BLaER1 (cell line): ENCODE data around the gene HSD17B8.
A peak's percentile ranks its signal among the peaks of the same experiment; 100 is the strongest.

ENCODE experiments used
- H3K27ac ChIP-seq: shearing (Covaris generic); formaldehyde crosslinking; 2 replicates; pipeline ENCODE4 v1.8.1; 2022
- H3K27me3 ChIP-seq: shearing (Covaris generic); formaldehyde crosslinking; 2 replicates; pipeline ENCODE4 v1.8.1; 2022
- H3K36me3 ChIP-seq: shearing (Covaris generic); formaldehyde crosslinking; 2 replicates; pipeline ENCODE4 v1.8.1; 2022
- H3K4me1 ChIP-seq: shearing (Covaris generic); formaldehyde crosslinking; 2 replicates; pipeline ENCODE4 v1.8.1; 2022
- H3K4me2 ChIP-seq: shearing (Covaris generic); formaldehyde crosslinking; 2 replicates; pipeline ENCODE4 v1.8.1; 2022
- H3K4me3 ChIP-seq: shearing (Covaris generic); formaldehyde crosslinking; 2 replicates; pipeline ENCODE4 v1.8.1; 2022
- H3K9ac ChIP-seq: shearing (Covaris generic); formaldehyde crosslinking; 2 replicates; pipeline ENCODE4 v1.8.1; 2022
- H3K9me3 ChIP-seq: shearing (Covaris generic); formaldehyde crosslinking; 2 replicates; pipeline ENCODE4 v1.8.1; 2022
- H4K20me1 ChIP-seq: shearing (Covaris generic); formaldehyde crosslinking; 2 replicates; pipeline ENCODE4 v1.8.1; 2022
- Cebpa-rat ChIP-seq: shearing (Covaris generic); IDR thresholded peaks from 2 replicates; pipeline ENCODE4 v1.8.1; 2022

Gene HSD17B8

DNA sequence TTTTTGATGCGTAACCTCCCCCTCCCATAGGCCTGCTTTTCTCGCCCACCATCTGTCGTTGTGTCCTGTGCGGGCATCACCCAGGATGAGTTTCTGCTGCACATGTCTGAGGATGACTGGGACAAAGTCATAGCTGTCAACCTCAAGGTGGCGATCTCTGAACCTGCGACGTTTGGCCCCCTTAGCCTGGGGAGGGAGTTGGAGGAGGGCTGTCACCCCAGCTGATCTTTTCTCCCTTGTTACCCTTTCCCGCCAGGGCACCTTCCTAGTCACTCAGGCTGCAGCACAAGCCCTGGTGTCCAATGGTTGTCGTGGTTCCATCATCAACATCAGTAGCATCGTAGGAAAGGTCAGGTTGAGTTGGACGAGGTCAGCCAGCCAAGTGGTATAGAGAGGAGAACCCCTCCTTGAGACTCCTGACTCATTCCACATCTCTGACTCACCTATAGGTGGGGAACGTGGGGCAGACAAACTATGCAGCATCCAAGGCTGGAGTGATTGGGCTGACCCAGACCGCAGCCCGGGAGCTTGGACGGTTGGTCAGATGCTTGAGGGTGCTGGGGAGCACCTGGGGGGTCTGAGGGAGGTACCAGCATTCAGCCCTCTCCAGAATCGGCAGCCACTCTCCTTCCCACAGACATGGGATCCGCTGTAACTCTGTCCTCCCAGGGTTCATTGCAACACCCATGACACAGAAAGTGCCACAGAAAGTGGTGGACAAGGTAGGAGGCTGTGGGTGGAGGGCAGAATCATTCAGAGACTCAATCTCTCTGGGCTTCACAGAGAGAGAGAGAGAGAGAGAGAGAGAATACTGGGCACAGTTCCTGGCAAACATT, 954 bp downstream of the HSD17B8 start:
- Histone ChIP-seq H3K9me3 (no peaks in the 10 kb centered on the region), H3K9ac (peak overlapping the region; percentile 83), H3K4me2 (peak overlapping the region; percentile 100), H3K27ac (no peak overlapping the region), H4K20me1 (peaks cover 12% of the 10 kb centered on the region; the same call in 1 of the 2 replicates), H3K4me3 (peak overlapping the region; percentile 85), H3K36me3 (peaks cover 35% of the 10 kb centered on the region), H3K27me3 (peaks cover 12% of the 10 kb centered on the region; the same call in 1 of the 2 replicates), H3K4me1 (peaks cover 59% of the 10 kb centered on the region)
- no peak for TF ChIP-seq Cebpa-rat

DNA sequence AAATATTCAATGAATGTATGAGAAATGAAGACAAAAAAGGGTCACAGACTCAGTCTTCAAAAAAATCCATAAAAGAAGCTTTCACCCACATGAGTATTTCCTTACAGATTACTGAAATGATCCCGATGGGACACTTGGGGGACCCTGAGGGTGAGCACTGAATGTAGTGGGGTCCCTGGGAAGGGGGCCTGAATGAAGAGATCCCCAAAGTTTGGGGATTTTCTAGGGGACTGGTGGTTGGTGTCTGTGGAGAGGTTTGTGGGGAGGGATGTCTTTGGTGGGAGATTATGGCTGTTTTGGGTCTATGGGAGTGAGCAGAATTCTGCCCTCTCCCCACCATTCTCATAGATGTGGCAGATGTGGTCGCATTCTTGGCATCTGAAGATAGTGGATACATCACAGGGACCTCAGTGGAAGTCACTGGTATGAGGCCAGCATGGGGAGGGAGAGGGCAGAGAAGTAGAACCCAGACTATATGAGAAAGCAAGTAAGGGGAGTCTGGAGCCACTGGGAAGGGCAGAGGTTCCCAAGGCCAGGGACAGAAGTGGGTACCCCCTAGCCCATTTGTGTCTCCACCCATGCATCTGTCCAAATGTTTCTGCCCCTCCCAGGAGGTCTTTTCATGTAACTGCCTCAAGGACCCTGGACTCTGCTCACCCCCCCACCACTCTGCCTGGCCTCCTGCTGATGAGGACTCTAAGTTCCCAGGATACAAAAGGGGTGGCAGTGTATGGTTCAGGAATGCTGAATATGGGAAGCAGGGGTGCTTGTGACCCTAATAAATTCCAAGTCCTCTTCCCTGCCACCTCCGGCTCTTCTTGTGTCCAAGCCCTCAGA, 1.8 kb downstream of the HSD17B8 start:
- Histone ChIP-seq H3K9ac (no peak overlapping the region), H3K9me3 (no peaks in the 10 kb centered on the region), H4K20me1 (peaks cover 11% of the 10 kb centered on the region; the same call in 1 of the 2 replicates), H3K4me3 (no peak overlapping the region), H3K4me2 (no peak overlapping the region), H3K36me3 (peaks cover 40% of the 10 kb centered on the region), H3K27ac (no peak overlapping the region), H3K4me1 (peaks cover 57% of the 10 kb centered on the region), H3K27me3 (peaks cover 12% of the 10 kb centered on the region; the same call in 1 of the 2 replicates)
- TF ChIP-seq Cebpa-rat: no peak

DNA sequence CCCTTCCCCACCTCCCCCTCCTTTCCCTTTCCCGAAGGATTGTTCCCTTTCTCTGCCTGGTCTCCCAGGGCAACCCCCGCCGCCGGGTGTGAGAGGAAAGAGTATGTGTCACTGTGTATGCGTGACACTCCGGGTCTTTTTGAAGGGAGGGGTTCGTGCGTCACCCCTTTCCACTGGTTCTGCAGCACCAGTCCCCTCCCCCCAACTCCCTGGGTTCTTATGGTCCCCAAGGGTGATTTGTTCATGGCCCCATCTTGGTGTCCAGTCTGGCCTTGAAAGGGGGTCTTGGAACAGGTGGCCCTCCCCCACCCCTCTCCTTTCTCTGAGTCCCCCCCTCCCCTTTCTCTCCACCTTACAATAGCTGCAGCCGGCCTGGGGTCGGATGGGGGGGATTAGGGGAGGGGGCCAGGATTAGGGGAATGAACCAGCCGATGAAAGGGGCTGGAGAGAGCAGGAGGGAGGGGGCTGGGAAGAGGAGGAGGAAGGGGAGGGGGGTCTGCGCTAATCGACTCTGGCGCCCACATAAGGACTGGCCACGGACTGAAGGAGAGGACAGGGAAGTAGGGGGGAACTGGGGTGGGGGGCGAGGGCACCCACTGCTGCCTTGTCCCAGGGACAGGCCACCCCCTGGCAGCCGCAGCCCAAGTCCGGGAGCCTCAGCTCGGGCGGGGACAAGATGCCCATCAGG, 2.6 kb downstream of the HSD17B8 start:
- Histone ChIP-seq H3K4me3 (peak overlapping the region; percentile 96), H4K20me1 (peaks cover 7% of the 10 kb centered on the region; the same call in 1 of the 2 replicates), H3K9me3 (no peaks in the 10 kb centered on the region), H3K9ac (peak overlapping the region; percentile 95), H3K27ac (no peak overlapping the region), H3K27me3 (peaks cover 19% of the 10 kb centered on the region), H3K4me1 (peaks cover 49% of the 10 kb centered on the region), H3K4me2 (peak overlapping the region; percentile 99), H3K36me3 (peaks cover 44% of the 10 kb centered on the region)
- no peak for TF ChIP-seq Cebpa-rat

DNA sequence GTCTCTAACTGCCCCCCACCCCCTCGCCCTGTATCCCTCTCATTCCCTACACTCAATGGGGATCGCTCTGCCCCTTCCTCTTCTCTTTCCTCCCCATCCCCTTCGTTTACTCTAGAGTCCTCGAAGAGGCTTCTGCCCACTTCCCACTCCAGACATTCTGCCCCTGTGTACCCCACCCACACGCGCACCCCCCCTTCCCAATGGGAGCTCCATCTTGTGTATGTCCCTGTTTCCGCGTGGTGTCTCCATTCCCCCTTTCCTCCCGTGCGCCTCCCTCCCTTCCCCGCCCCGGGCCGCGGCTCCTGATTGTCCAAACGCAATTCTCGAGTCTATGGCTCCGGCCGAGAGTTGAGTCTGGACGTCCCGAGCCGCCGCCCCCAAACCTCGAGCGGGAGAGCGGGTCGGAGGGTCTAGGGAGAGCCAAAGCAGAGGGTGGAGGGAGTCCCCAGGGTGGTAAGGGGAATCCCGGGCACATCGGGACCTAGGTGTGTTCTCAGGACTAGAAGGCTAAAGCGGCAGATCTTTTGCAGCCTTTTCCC, 3.2 kb downstream of the HSD17B8 start:
- Histone ChIP-seq H3K27me3 (peaks cover 25% of the 10 kb centered on the region), H3K4me2 (peak overlapping the region; percentile 99), H3K36me3 (peaks cover 43% of the 10 kb centered on the region), H3K4me1 (peaks cover 49% of the 10 kb centered on the region), H3K4me3 (peak overlapping the region; percentile 96), H3K27ac (peak overlapping the region; percentile 95), H4K20me1 (peaks cover 7% of the 10 kb centered on the region; the same call in 1 of the 2 replicates), H3K9ac (peak overlapping the region; percentile 95), H3K9me3 (no peaks in the 10 kb centered on the region)
- no peak for TF ChIP-seq Cebpa-rat

DNA sequence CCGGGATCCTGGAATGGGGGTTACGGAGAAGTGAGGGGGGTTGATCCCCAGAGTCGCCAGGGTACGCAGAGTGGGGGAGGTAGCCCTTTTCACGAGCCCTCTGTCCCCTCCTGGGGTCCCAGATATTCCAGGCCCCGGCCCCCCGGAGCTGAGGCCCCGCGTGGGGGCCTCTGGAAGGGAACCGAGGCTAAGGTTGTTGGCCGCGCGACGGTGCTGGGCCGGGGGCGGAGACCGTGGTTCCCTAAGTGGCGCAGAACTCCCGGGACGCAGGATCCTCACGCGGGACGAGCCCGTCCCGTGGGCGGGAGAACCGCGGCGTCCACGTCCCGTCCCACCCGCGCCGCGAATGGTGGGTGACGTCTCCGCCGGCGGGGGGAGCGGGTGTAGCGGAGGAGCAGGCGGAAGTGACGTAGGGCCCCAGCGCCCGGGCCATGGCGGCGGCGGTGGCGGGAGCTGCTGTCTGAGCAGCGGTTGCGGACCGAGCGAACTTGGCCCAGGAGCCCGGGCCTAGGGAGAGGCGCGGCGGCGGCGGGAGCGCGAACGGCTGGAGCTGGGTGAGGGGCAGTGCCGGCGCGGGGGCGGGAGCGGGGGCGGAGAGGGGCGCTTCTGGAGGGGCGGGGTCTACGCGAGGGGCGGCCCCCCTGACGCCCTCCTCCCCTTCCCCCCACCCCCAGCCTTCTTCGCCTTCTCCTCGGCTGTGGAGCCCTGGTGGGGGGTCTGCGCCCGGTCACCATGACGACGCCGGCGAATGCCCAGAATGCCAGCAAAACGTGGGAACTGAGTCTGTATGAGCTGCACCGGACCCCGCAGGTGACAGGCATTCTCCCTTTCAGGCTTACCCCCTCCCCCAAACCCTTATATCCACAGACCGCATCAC, 3.9 kb downstream of the HSD17B8 start, which contains the start of gene RING1:
RING1 (plus strand) TSS at position 410 of the 877 bp plus-strand sequence; CDS start at position 733, 323 bp downstream.
- peaks cover 51% of the 10 kb centered on the region for H3K4me1 ChIP-seq
- H4K20me1 ChIP-seq: peaks cover 7% of the 10 kb centered on the region; the same call in 1 of the 2 replicates
- peak within 1 kb of the TSS; percentile 95 for H3K27ac ChIP-seq
- H3K9ac ChIP-seq: peak within 1 kb of the TSS; percentile 95
- peaks cover 32% of the 10 kb centered on the region for H3K27me3 ChIP-seq
- H3K9me3 ChIP-seq: no peaks in the 10 kb centered on the region
- peak within 1 kb of the TSS; percentile 96 for H3K4me3 ChIP-seq
- peak within 1 kb of the TSS; percentile 99 for H3K4me2 ChIP-seq
- H3K36me3 ChIP-seq: peaks cover 36% of the 10 kb centered on the region
- TF ChIP-seq Cebpa-rat: no peak

DNA sequence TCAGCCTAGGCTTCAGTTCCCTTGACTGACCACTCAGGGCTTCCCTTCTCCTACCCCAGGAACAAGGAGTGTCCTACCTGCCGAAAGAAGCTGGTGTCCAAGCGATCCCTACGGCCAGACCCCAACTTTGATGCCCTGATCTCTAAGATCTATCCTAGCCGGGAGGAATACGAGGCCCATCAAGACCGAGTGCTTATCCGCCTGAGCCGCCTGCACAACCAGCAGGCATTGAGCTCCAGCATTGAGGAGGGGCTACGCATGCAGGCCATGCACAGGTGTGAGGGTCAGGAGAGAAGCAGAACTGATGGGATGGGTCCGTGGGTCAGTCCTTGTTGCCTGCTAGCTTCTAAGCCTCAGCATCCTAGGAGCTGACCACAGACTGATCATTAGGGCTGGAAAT, 5.4 kb downstream of the HSD17B8 start:
- H3K36me3 ChIP-seq: peaks cover 28% of the 10 kb centered on the region; the same call in 1 of the 2 replicates
- H3K4me1 ChIP-seq: peaks cover 49% of the 10 kb centered on the region
- no peak overlapping the region for H3K4me3 ChIP-seq
- no peak overlapping the region for H3K4me2 ChIP-seq
- no peak for TF ChIP-seq Cebpa-rat
- no peak overlapping the region for H3K27ac ChIP-seq
- 0 out of 2 replicates have a peak overlapping the region, but pooled peaks have one; percentile 95 for H3K9ac ChIP-seq
- peaks cover 47% of the 10 kb centered on the region for H3K27me3 ChIP-seq
- H3K9me3 ChIP-seq: no peaks in the 10 kb centered on the region
- H4K20me1 ChIP-seq: peaks cover 7% of the 10 kb centered on the region; the same call in 1 of the 2 replicates

DNA sequence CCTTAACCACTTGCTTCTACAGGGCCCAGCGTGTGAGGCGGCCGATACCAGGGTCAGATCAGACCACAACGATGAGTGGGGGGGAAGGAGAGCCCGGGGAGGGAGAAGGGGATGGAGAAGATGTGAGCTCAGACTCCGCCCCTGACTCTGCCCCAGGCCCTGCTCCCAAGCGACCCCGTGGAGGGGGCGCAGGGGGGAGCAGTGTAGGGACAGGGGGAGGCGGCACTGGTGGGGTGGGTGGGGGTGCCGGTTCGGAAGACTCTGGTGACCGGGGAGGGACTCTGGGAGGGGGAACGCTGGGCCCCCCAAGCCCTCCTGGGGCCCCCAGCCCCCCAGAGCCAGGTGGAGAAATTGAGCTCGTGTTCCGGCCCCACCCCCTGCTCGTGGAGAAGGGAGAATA, 6.7 kb downstream of the HSD17B8 start:
- peaks cover 41% of the 10 kb centered on the region for H3K4me1 ChIP-seq
- H3K9me3 ChIP-seq: no peaks in the 10 kb centered on the region
- no peak for TF ChIP-seq Cebpa-rat
- H3K36me3 ChIP-seq: peaks cover 28% of the 10 kb centered on the region; the same call in 1 of the 2 replicates
- no peak overlapping the region for H3K27ac ChIP-seq
- H3K4me2 ChIP-seq: no peak overlapping the region
- no peak overlapping the region for H3K9ac ChIP-seq
- peaks cover 7% of the 10 kb centered on the region; the same call in 1 of the 2 replicates for H4K20me1 ChIP-seq
- no peak overlapping the region for H3K4me3 ChIP-seq
- H3K27me3 ChIP-seq: peaks cover 51% of the 10 kb centered on the region

DNA sequence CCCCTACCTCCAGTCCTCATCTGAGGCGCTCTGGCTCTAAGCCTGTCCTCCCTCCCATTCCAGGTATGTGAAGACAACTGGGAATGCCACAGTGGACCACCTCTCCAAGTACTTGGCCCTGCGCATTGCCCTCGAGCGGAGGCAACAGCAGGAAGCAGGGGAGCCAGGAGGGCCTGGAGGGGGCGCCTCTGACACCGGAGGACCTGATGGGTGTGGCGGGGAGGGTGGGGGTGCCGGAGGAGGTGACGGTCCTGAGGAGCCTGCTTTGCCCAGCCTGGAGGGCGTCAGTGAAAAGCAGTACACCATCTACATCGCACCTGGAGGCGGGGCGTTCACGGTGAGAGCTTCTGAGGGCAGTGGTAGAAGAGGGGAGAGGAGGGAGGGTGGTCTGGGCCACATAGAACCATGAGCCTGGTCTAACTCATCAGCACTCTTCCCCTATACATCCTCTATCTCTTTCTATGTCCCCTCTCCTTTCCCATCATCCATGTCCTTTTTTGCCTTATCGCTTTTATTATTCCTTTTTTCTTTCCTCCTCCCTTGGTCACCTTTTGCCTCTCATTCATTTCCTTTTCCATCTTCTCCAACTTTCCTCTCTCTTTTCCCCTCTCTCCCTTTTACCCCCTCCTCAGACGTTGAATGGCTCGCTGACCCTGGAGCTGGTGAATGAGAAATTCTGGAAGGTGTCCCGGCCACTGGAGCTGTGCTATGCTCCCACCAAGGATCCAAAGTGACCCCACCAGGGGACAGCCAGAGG, 7.4 kb downstream of the HSD17B8 start:
- Histone ChIP-seq H3K4me2 (peak overlapping the region; percentile 87), H3K9me3 (no peaks in the 10 kb centered on the region), H3K4me3 (no peak overlapping the region), H4K20me1 (peaks cover 7% of the 10 kb centered on the region; the same call in 1 of the 2 replicates), H3K27me3 (peaks cover 44% of the 10 kb centered on the region), H3K9ac (no peak overlapping the region), H3K36me3 (peaks cover 28% of the 10 kb centered on the region; the same call in 1 of the 2 replicates), H3K27ac (no peak overlapping the region), H3K4me1 (peaks cover 41% of the 10 kb centered on the region)
- TF ChIP-seq Cebpa-rat: no peak
